LNCAP (cell line): ENCODE measurements around the gene SDK1.

Experiments
- TF ChIP-seq, protein P1 (sequence below): fragments of 450-650 bp; IDR thresholded peaks from 2 replicates; pipeline ENCODE4 v1.5.1; 2017; ENCODE audit warnings: mild to moderate bottlenecking

Gene SDK1

DNA sequence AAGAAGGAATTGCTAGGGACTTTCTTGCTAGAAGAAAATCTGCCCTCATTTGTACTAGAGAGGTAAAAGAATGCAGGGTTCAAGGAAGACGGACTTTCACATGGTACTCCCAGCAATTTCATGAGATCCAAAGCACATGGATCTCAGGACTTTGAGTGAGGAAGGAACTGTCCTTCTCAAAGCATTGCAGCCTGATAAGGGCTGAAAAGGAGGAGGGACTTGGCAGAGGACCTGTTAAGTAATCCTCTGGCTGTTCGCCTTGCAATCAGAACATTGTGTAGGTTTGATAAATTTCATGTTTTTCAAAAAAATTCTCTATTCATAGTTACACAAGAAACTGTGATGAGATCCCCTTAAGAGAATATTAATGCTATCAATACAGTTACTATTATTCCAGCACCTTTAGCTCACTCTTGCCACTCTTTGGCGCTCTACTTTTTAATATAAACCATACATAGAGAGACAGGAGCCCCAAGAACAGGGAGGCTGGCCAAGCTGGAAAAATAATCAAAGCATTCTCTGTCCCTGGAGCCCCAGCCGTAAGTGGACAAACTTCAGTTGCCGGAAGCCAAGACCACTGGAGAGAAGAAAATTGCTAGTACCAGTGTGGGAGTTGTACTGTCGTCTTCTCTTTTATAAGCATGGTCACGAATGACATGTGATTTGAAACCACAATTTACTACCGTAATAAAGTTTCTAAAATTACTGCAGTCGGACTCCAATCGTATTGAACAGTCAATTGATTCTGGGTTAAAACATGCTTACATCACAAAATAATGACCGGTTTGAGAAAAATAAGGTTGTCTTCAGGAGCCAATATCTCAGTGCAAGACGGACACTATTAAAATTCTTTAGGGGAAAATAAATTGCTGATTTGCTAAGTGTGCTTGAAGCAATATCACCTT is 424.4 kb downstream of the SDK1 start:
- TF ChIP-seq, protein P1, sequence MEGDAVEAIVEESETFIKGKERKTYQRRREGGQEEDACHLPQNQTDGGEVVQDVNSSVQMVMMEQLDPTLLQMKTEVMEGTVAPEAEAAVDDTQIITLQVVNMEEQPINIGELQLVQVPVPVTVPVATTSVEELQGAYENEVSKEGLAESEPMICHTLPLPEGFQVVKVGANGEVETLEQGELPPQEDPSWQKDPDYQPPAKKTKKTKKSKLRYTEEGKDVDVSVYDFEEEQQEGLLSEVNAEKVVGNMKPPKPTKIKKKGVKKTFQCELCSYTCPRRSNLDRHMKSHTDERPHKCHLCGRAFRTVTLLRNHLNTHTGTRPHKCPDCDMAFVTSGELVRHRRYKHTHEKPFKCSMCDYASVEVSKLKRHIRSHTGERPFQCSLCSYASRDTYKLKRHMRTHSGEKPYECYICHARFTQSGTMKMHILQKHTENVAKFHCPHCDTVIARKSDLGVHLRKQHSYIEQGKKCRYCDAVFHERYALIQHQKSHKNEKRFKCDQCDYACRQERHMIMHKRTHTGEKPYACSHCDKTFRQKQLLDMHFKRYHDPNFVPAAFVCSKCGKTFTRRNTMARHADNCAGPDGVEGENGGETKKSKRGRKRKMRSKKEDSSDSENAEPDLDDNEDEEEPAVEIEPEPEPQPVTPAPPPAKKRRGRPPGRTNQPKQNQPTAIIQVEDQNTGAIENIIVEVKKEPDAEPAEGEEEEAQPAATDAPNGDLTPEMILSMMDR = no peak

DNA sequence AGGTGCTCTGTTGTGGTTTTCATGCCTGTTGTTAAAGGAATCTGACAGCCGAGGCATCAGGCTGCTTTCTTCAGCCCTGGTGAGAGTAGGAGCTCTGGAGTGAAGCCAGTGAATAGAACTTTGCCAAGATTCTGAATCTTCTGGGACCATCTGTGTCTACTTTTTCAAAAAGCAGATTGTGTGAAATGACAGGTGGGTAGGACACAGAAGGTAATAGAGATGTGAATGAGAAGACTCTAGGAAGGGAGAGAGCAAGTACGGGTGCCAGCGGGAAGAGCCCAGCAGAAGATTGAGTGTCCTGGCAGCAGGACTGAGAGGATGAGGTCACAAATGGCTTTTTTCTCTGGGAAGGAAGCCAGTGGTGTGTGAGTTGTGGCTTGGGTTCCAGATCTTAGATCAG is 429.2 kb downstream of the SDK1 start:
- TF ChIP-seq, protein P1 = no peak

DNA sequence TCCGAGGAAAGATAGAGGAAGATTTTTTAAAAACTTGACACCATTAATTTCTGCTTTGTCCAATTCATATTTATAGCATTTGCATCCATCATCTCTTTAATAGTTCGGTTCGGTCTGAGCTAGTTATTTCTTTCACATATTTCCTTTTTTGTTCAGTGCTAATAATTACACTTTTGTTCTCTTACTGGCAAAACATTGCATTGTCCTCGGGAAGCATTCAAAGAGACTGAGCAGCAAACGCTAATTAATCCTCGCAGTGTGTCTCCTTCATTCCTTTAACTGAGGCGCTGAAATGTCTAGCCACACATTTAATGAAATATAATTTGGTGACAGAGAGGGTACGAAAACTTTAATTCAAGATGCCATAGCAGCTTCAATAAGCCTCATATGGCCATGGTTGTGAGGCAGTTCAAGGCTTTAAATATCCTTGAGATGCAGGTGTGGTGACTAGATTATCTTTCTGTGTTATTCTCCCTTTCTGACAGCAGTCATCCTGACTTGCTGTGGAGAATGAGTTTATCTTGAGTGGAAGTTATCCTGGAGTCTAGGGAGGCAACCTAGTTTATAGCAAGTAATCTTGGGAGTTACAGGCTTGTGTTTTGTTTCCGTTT is 431.4 kb downstream of the SDK1 start:
- TF ChIP-seq, protein P1 = no peak

DNA sequence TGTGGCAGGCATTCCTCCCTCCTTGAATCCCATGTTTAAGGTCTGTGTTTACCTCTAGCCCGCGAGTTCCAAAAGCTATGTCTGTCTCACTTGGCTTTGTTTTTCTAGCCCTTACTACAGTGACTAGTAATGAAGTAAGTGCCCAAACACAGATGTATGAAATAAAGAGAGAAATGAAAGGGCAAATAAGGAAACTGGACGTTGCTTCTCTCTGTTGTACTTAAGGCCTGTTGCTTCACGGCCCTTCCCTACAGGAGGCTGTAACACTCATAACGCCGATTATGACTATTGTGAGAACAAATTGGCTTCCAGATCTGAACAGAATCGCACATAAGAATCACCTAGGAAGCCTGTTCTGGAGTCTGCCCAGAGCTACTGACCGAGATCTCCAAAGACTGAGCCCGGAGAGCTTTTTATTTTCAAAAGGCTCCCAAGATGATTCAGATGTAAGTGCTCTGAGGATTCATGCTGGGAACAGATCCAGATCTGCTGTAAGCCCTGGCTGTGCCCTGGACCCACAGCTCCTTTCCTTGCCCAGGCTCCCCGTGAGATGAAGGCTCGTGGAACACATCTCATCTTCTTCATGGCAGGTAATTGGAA is 432.6 kb downstream of the SDK1 start:
- TF ChIP-seq, protein P1 = no peak

DNA sequence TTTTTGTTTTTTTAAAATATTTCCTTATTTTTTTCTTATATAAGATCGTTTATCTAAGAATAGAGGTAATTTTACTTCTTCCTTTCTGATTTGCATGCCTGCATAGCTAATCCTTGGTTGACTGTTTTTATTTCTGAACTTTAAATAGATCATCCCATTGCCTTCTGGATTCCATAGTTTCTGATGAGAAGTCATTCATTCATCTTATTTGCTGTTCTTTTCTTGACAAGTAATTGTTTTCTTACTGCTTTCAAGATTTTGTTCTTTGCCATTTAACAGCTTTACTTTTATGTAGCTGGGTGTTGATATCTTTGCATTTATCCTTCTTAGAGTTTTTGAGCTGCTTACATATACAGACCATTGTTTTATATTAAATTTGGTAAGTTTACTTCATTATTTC is 437.9 kb downstream of the SDK1 start:
- TF ChIP-seq, protein P1 = no peak

DNA sequence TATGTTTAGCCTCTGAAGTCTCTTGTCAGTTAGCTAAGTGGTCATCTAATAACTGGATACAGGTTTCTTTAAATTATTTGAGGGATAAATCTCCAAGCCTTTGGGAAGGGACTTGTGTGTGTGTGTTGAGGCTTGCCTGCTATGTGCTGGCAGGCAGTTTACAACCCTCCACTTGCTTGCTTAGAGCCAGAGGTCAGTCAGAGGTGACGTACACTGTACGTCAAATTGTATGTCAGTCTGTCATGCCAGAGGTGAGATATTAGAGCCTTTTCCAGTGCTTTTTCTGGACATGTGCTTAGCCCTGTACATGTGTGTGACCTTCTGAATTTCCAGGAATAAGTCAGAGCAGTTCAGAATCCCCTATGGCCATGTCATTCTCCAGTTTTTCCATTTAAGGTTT is 438.9 kb downstream of the SDK1 start:
- TF ChIP-seq, protein P1 = no peak

DNA sequence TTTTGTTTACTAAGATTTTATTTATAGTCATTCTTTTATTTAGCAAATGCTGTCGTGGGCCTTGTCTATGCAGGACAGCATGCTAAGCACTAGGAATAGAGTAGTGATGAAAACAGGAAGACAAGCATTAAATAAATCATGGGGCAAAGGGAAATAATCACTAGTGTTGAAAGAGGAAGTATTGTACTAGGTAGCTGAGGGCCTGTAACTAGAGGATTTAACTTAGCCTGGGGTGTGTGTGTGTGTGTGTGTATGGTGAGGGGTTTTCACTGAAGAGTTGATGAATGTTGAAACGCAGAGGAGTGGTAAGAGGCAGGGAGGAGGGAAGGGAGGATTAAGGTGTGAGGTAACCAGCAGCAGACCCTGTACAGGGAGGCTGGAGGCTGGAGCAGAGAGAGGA is 446.4 kb downstream of the SDK1 start:
- TF ChIP-seq, protein P1 = no peak
